Type B pancreatic cell (in vitro differentiated cells): ENCODE data around the gene FLT1. TPM values are rescaled to one million over a fixed set of nuclear protein-coding genes. Genes with fewer than 3 reads are reported as not detected.

Experiments used
- DNase-seq: peaks from one replicate; pipeline ENCODE4 v3.0.0; 2021; ENCODE audit warnings: mixed read lengths; ENCODE audit not compliant: unreplicated experiment; ENCODE audit errors: extremely low spot score
- H3K27ac Mint-ChIP-seq: 2 replicates; pipeline ENCODE4 v1.8.0; 2021; ENCODE audit warnings: mild to moderate bottlenecking, mixed read lengths
- H3K27me3 Mint-ChIP-seq: 2 replicates; pipeline ENCODE4 v1.8.0; 2021; ENCODE audit warnings: mixed read lengths
- H3K36me3 Mint-ChIP-seq: 2 replicates; pipeline ENCODE4 v1.8.0; 2021; ENCODE audit warnings: mixed read lengths
- H3K4me1 Mint-ChIP-seq: one replicate; pipeline ENCODE4 v1.8.0; 2021; ENCODE audit warnings: mixed read lengths; ENCODE audit not compliant: unreplicated experiment
- H3K4me3 Mint-ChIP-seq: 2 replicates; pipeline ENCODE4 v1.8.0; 2021; ENCODE audit warnings: mild to moderate bottlenecking, mixed read lengths
- H3K9me3 Mint-ChIP-seq: 2 replicates; pipeline ENCODE4 v1.8.0; 2021; ENCODE audit warnings: mixed read lengths
- CTCF ChIP-seq: fragments of 200-600 bp; sonication (generic); conservative IDR thresholded peaks from 2 replicates; pipeline ENCODE4 v1.5.0; 2021; ENCODE audit warnings: antibody characterized with exemption, mild to moderate bottlenecking
- total RNA-seq: library from RNA; stranded (reverse); gene quantifications from 2 replicates; pipeline ENCODE4 v1.2.1, GENCODE V29; 2021; ENCODE audit warnings: low replicate concordance

The FLT1 gene
- total RNA-seq, 1 donor from 2014 or later, result 1.3 TPM

DNA sequence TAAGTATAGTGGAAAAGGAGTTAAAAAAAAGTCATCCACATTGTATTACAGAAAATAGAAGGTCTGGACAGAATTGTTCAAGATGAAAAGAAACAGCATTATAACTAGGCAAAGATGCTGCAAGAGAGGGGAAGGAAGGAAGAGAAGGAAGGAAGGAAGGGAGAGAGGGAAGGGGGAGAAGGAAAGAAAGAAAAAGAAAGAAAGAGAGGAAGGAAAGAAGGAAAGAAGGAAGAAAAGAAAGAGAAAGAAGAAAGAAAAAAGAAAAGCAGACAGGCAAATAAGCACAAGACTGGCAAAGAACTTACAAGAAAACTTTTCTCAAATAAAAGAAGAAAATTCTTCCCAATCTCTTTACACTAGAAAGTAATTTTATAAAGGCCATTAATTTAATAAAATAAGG lies 15.1 kb upstream of the FLT1 start:
- no peak for TF ChIP-seq CTCF
- Mint-ChIP-seq H3K4me3 (no peak overlapping the region), H3K9me3 (no peaks in the 10 kb centered on the region), H3K27me3 (peaks cover 10% of the 10 kb centered on the region), H3K36me3 (no peaks in the 10 kb centered on the region), H3K27ac (no peak overlapping the region), H3K4me1 (no peaks in the 10 kb centered on the region)
- DNase-seq, result no peak

GRCh38 chr13:28505543-28506135 lies 10.7 kb upstream of the FLT1 start:
- Mint-ChIP-seq H3K36me3 (no peaks in the 10 kb centered on the region), H3K9me3 (no peaks in the 10 kb centered on the region), H3K27me3 (peaks cover 29% of the 10 kb centered on the region), H3K27ac (no peak overlapping the region), H3K4me3 (no peak overlapping the region), H3K4me1 (no peaks in the 10 kb centered on the region)
- no peak for TF ChIP-seq CTCF
- no peak for DNase-seq

GRCh38 chr13:28503182-28503967 lies 8.4 kb upstream of the FLT1 start:
- Mint-ChIP-seq H3K9me3 (no peaks in the 10 kb centered on the region), H3K4me3 (no peak overlapping the region), H3K27ac (no peak overlapping the region), H3K4me1 (no peaks in the 10 kb centered on the region), H3K36me3 (no peaks in the 10 kb centered on the region), H3K27me3 (peaks cover 42% of the 10 kb centered on the region)
- DNase-seq, result no peak
- TF ChIP-seq CTCF, result no peak

DNA sequence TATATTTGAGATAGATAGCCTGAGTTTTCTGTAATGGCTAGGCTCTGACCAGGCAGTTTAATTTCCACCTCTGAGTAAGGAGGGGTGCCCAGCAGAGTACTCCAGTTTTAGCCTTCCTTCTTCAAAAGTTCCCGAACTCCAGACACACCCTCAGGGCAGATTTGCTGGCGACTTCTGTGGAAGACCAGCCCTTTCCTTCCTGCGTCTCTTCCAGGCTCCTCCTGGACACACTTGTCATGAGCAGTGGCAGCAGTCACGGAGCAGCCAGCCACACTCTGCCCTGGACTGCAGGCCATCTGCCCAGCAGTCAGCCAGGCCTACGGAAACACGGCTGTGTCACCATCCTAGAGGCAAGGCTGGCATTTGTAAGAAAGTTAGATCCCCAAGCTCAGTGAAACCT lies 6.6 kb upstream of the FLT1 start:
- H3K9me3 Mint-ChIP-seq, result no peaks in the 10 kb centered on the region
- H3K36me3 Mint-ChIP-seq, result no peaks in the 10 kb centered on the region
- no peak overlapping the region for H3K4me3 Mint-ChIP-seq
- H3K27ac Mint-ChIP-seq, result no peak overlapping the region
- TF ChIP-seq CTCF, result no peak
- no peaks in the 10 kb centered on the region for H3K4me1 Mint-ChIP-seq
- H3K27me3 Mint-ChIP-seq, result peaks cover 60% of the 10 kb centered on the region
- DNase-seq, result no peak

DNA sequence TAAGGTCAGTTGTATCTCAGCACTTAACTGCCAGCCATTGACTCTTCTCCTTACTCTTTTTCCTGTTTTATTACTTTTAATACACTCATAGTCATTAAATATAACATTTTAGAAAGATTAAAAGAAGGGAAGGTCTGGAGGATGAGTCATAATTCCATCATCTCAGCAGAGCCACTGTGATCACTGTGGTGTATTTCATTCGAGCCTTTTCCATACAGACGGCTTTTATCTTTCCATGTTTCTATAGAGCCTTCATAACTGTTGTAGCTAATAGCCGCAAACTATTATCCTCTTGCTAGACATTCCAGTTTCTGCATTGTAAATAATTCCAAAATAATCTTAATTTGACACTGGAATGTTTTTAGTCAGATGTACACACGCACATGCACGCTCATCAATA lies 4.7 kb upstream of the FLT1 start:
- no peaks in the 10 kb centered on the region for H3K36me3 Mint-ChIP-seq
- no peak overlapping the region for H3K27ac Mint-ChIP-seq
- H3K9me3 Mint-ChIP-seq, result no peaks in the 10 kb centered on the region
- no peaks in the 10 kb centered on the region for H3K4me1 Mint-ChIP-seq
- no peak overlapping the region for H3K4me3 Mint-ChIP-seq
- peaks cover 74% of the 10 kb centered on the region for H3K27me3 Mint-ChIP-seq
- no peak for TF ChIP-seq CTCF
- DNase-seq, result no peak
